K562 (cell line): ENCODE data around the gene MYO1E. TPM values are rescaled to one million over a fixed set of nuclear protein-coding genes. Genes with fewer than 3 reads are reported as not detected.

Source experiments
- AFF1 ChIP-seq, 2 experiments: fragments of 450-650 bp; IDR thresholded peaks; 2 replicates each; pipeline ENCODE4 v1.6.1; 2018; ENCODE audit warnings: mild to moderate bottlenecking in 2 of 2, low read depth in 1 of 2; ENCODE audit not compliant: partially characterized antibody in 2 of 2
- ZBTB33 ChIP-seq: sonication (generic); formaldehyde crosslinking; IDR thresholded peaks from 2 replicates; pipeline ENCODE4 v1.8.1; 2023; ENCODE audit warnings: mild to moderate bottlenecking, missing genetic modification reagents
- polyA plus RNA-seq, 8 experiments: library from polyadenylated mRNA; depleted of rRNA in 4 of 8; stranded (reverse) in 5 of 8; unstranded in 3 of 8; fragments of >200 nt; fragmentation: Nextera tagmentation in 2 of 8; fragmentation: Illumina TruSeq in 1 of 8; extraction: Ambion mirVana in 2 of 8; extraction: Trizol in 1 of 8; gene quantifications; 2 replicates each; pipeline versions ENCODE4 v1.2.1 to v1.2.3, GENCODE V29; 2011 to 2014; ENCODE audit warnings: inconsistent platforms in 1 of 8, missing spikeins in 1 of 8
- total RNA-seq, 7 experiments: library from RNA; depleted of rRNA in 6 of 7; stranded (reverse); fragments of >200 nt in 6 of 7; fragmentation: Illumina TruSeq in 2 of 7; extraction: Trizol in 2 of 7; gene quantifications; 2 replicates each; pipeline versions ENCODE4 v1.2.1 to v1.2.3, GENCODE V29; 2011 to 2021; ENCODE audit warnings: low replicate concordance in 1 of 7

Gene MYO1E
- total and polyA plus RNA-seq, 9 of the 15 experiments (the other 6 are each of a cell fraction or from before 2014, with no cell fraction given), result under 0.01 to 0.44 (median 0.01) TPM; not detected in 6

DNA sequence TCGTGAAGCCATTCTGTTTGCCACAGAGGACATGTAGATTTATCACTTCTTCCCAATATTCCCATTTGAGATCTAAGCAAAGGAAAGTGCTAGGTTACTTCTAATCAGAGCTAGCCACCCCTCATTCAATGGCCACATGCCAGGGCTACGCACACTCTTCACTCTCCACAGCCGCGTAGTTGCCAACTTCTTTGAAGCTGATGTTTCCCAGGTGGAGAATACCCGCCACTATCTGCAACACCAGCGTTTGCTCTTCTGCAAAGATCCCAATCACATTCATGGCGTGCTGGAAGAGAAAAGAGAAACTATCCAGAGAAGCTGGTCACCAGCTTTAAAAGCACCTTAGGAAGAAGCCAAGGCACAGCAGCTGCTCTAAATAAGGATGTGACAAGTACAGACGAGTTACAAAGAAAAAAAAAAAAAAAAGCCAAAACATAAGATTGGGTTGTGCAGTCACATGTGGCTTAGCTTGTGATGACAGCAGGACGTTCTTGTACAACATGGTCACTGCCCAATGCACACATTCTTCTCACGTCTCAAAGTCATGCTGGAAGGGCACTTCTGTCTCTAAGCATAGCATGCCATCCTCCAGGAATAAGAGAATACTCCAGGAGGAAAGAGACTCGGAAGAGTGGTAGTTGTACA, 149.6 kb downstream of the MYO1E start (continued):
- TF ChIP-seq AFF1 (IDR thresholded peaks at IDR 0.05; ENCODE audit: low read depth in 1 of 2, partially characterized antibody in 2 of 2), result no peak
- no peak for TF ChIP-seq ZBTB33
